ENCODE data around the gene HIGD1C.
"Not testable (repeated sequence)": the region's sequence is repeated elsewhere in the genome, so short reads cannot be mapped to it uniquely, and the experiment has no call there.

Gene HIGD1C

GRCh38 chr12:50952510-50952909, at the start of gene HIGD1C:
Gene HIGD1C, plus strand, starts transcription at chr12:50952544. Its CDS starts 1,455 bp downstream, at chr12:50953999.
- DNase-seq, result no peak

GRCh38 chr12:50908479-50908878, 43.9 kb upstream of the HIGD1C start:
- not testable (repeated sequence) for DNase-seq

GRCh38 chr12:50912361-50912760, 40.0 kb upstream of the HIGD1C start:
- not testable (repeated sequence) for DNase-seq

GRCh38 chr12:50913224-50913623, 39.1 kb upstream of the HIGD1C start:
- DNase-seq, result no peak

DNA sequence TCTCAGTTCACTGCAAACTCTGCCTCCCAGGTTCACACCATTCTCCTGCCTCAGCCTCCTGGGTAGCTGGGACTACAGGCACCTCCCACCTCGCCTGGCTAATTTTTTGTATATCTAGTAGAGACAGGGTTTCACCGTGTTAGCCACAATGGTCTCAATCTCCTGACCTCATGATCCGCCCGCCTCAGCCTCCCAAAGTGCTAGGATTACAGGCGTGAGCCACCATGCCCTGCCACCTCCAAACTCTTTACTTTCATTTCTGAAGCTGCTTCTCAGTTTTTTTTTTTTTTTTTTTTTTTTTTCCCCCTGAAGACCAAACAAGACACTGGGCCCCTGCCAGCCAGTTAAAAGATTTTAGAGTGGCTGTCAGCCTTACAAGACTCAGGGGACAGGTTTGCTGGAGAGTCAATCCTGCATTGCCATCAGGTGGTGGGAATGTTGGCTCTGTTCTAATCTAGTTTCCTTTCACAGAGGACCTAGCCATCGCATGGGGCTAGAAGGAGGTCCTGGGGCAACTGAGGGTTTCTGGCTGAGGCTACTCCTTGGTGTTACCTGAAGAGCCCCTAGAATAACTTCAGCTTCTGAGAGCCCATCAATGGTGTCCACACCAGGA, 37.4 kb upstream of the HIGD1C start:
- DNase-seq, result no peak

DNA sequence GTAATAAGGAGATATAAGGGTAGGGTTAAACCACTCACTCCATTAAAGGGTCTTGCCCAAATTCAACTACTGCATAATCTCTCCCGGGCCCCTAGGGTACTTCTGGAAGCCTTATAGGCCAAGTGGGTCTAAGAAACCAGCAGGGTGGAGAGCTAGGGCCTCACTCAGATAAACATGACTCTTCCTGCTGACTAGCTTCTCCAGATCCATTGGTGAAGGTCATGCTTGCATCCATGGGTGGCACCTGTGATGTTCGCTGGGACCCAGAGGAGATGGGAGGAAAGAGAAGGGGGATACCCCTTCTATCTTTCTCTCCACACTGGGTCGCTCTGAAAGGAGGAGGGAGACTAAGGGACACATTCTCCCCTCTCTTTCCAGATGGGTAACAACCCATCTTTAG, 36.1 kb upstream of the HIGD1C start:
- no peak for DNase-seq

GRCh38 chr12:50918584-50919316, 33.6 kb upstream of the HIGD1C start:
- no peak for DNase-seq

GRCh38 chr12:50922820-50923219, 29.5 kb upstream of the HIGD1C start:
- no peak for DNase-seq

- DNase-seq, result no peak
These were observed 28.8 kb upstream of the HIGD1C start for GRCh38 chr12:50923361-50924130.

- DNase-seq, result no peak
These were observed 28.3 kb upstream of the HIGD1C start for GRCh38 chr12:50924131-50924438.

DNA sequence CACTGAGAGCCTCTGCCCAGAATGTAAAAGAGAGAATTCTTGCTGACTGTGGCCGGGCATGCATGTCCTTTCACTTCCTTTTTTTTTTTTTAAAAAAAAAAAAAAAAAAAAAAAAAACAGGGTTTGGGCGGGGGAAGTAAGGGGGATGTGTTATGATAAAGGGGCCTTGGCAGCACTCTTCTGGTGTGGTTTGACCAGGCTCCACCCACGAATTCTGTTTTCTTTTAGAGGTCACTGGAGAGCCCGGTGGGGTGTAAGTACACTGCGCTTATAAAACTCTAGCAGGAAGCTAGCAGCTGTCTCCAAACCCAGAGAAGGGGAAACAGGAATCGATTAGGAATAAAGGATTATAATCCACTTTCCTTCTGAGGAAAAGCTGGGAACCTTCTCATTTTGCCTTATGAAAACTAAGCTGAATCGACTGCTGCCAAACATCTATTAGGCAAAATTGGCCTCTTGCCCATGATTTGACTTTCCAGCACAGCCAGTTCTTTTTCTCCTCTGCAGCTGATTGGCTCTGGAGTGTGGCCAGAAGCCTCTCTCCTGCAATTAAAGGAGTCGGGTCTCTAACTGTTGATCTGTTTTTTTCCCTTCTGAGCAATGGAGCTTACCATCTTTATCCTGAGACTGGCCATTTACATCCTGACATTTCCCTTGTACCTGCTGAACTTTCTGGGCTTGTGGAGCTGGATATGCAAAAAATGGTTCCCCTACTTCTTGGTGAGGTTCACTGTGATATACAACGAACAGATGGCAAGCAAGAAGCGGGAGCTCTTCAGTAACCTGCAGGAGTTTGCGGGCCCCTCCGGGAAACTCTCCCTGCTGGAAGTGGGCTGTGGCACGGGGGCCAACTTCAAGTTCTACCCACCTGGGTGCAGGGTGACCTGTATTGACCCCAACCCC, 27.7 kb upstream of the HIGD1C start:
- no peak for DNase-seq

DNA sequence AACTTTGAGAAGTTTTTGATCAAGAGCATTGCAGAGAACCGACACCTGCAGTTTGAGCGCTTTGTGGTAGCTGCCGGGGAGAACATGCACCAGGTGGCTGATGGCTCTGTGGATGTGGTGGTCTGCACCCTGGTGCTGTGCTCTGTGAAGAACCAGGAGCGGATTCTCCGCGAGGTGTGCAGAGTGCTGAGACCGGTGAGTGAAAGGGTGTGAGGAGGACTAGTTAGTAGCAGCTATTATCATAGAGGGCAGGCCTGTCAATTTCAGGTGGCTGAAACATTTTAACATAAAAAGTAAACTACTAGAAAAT, 27.0 kb upstream of the HIGD1C start:
- no peak for DNase-seq

- no peak for DNase-seq
These were observed 26.4 kb upstream of the HIGD1C start for GRCh38 chr12:50925920-50926319.

DNA sequence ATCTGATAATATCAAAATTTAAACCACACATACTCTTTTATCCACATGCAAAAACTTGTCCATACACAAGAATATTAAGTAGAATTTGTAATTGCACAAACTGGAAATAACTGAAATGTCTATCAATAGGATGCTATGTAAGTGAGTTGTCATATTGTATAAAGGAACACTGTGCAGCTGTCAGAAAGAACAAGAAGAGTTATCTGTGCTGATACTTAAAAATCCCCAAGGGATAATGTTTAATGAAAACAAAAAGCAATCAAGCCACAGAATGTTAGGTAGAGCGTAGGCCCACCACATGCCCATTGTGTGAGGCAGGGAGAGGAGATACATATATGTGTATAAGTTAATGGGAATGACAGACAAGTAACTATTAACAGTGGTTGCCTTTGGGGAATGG, 25.9 kb upstream of the HIGD1C start:
- no peak for DNase-seq

DNA sequence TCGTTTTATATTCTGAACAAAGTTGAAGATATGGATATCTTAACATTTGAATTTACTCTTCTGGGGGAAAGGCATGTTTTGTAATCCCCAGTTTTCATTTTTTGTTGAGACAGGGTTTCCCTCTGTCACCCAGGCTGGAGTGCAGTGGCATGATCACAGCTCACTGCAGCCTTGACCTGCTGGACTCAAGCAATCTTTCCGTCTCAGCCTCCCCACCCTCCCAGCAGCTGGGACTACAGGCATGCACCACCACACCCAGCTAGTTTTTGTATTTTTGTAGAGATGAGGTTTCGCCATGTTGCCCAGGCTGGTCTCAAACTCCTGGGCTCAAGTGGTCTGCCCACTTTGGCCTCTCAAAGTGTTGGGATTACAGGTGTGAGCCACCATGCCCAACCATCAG, 25.4 kb upstream of the HIGD1C start:
- DNase-seq, result not testable (repeated sequence)

GRCh38 chr12:50927356-50927755, 25.0 kb upstream of the HIGD1C start:
- no peak for DNase-seq

DNA sequence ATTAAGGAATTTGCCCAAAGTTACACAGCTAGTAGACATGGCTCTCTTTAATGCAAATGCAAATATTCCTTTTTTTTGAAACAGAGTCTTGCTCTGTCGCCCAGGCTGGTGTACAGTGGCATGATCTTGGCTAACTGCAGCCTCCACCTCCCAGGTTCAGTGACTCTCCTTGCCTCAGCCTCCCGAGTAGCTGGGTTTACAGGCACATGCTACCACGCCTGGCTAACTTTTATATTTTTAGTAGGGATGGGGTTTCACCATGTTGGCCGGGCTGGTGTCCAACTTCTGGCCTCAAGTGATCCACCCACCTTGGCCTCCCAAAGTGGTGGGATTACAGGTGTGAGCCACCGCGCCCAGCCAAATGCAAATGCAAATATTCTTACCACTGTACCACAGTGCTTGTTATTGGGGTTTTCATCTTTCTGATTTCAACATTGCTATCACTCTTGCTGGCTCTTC, 24.5 kb upstream of the HIGD1C start:
- DNase-seq, result no peak

GRCh38 chr12:50928392-50928791, 24.0 kb upstream of the HIGD1C start:
- no peak for DNase-seq

DNA sequence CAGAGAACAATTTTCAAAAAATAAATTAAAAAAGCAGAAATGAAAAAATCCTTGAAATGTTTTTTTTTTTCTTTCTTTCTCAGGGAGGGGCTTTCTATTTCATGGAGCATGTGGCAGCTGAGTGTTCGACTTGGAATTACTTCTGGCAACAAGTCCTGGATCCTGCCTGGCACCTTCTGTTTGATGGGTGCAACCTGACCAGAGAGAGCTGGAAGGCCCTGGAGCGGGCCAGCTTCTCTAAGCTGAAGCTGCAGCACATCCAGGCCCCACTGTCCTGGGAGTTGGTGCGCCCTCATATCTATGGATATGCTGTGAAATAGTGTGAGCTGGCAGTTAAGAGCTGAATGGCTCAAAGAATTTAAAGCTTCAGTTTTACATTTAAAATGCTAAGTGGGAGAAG, 22.5 kb upstream of the HIGD1C start:
- DNase-seq, result no peak

DNA sequence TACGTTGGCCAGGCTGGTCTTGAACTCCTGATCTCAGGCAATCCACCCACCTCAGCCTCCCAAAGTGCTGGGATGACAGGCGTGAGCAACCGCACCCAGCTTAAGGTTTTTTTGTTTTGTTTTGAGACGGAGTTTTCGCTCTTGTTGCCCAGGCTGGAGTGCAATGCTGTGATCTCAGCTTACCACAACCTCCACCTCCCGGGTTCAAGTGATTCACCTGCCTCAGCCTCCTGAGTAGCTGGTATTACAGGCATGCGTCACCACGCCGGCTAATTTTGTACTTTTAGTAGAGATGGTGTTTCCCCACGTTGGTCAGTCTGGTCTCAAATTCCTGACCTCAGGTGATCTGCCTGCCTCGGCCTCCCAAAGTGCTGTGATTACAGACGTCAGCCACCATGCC, 21.9 kb upstream of the HIGD1C start:
- not testable (repeated sequence) for DNase-seq

DNA sequence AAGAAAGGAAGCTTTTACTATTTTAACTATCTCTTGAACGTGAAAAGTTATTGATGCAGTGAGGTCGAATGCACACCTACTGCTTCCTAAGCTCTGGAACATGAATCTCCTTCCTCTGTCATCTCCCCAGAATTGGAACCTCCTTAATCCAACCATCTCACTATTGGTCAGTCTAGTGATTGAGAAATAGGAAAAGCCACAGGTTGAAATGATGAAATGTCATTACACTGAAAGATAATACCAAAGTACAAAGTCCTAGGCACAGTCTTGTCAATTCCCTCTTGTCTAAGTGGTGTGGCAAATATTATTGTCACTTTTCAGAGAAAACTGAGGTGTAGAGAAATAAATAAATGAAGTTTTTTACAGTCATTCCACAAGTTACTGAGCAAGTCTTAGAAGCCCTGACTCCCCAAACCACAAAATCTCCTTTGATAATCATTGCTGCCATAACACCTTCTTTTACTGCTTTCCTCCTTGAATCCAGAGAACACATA, 19.5 kb upstream of the HIGD1C start:
- no peak for DNase-seq

DNA sequence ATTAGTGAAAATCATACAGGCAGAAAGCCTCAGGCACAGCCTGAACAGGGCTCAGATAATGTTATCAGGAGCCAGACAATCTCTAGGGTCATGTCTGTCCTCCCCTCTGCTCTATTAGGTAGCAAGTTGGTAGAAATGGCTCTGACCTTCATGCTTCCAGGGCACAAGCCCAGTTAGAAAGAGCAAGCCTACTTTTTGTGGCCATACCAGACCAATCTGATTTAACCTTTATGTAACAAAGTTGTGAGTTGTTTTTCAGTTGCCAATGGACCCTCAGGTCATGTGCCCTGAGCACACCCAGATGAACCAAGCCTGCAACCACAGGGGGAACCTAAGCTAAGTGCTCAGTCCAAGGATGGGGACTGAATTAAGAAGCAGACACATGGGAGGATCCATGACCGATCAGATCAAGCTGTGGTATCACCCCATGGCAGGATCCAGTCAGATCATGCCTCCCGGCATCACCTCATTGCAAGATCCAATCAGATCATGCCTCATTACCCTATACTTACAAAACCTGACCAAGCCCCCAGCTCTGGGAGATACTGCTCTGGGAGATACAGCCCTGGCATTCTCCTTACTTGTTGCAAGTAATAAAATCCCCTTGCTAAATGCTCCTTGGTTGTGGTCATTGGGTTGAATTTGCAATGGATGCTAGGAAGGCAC, 18.8 kb upstream of the HIGD1C start:
- DNase-seq, result no peak

All from stimulated activated CD4-positive, alpha-beta T cell treated with anti-CD3 and anti-CD28 coated beads, Interleukin-4, amount 100 ng/mL, for 1 hour (primary cell).